IMR-90 (cell line): Measurements from ENCODE around the gene SH3RF3. TPM values are rescaled to one million over a fixed set of nuclear protein-coding genes. Genes with fewer than 3 reads are reported as not detected.
A peak's percentile ranks its signal among the peaks of the same experiment; 100 is the strongest.

Experiments used
- ATAC-seq: fragments of 200-7000 bp; cut with Tn5 transposase; 2 replicates; pipeline ENCODE4 v1.9.1; 2020; ENCODE audit warnings: low read depth, mild to moderate bottlenecking, moderate library complexity
- BruUV-seq: library from RNA; stranded (reverse); fragments of 400-500 nt; replicated peaks from 2 replicates; lab custom pipeline; 2021; lab: Mats Ljungman, UMichigan
- CTCF ChIA-PET: fragments of 300-600 bp; formaldehyde crosslinking; extraction: SDS; loops from one replicate; lab custom pipeline; 2021; ENCODE audit warnings: antibody characterized with exemption; lab: Yijun Ruan, JAX
- POLR2A ChIA-PET: fragments of 300-600 bp; sonication (Branson Sonifier 250); formaldehyde crosslinking; loops from one replicate; lab custom pipeline; 2022; ENCODE audit warnings: antibody characterized with exemption; ENCODE audit not compliant: unreplicated experiment; lab: Charles Lee
- DNase-seq: peaks from one replicate; pipeline ENCODE4 v3.0.0; 2013
- H2AFZ ChIP-seq: replicated peaks from 2 replicates; pipeline ENCODE3; 2013; ENCODE audit warnings: low read length, mild to moderate bottlenecking; ENCODE audit not compliant: poor library complexity
- H2AK5ac ChIP-seq: 2 replicates; pipeline ENCODE4 v1.6.1; 2013; ENCODE audit warnings: low read depth, low read length, inconsistent platforms
- H2AK9ac ChIP-seq: replicated peaks from 2 replicates; pipeline ENCODE3; 2013; ENCODE audit warnings: mild to moderate bottlenecking, low read depth, low read length, moderate library complexity; ENCODE audit not compliant: poor library complexity
- H2BK120ac ChIP-seq: 2 replicates; pipeline ENCODE4 v1.6.1; 2013; ENCODE audit warnings: low read depth, low read length, inconsistent platforms
- H2BK15ac ChIP-seq: 3 replicates; pipeline ENCODE4 v1.6.1; 2013; ENCODE audit warnings: low read depth, low read length, inconsistent platforms
- H2BK20ac ChIP-seq: 2 replicates; pipeline ENCODE4 v1.6.1; 2013; ENCODE audit warnings: low read depth, mild to moderate bottlenecking, inconsistent platforms, low read length, moderate library complexity
- H2BK5ac ChIP-seq: 2 replicates; pipeline ENCODE4 v1.6.1; 2013; ENCODE audit warnings: mild to moderate bottlenecking, low read depth, low read length, inconsistent platforms; ENCODE audit not compliant: poor library complexity, severe bottlenecking
- H3K14ac ChIP-seq: replicated peaks from 2 replicates; pipeline ENCODE4 v1.6.1; 2013; ENCODE audit warnings: low read depth, low read length, inconsistent platforms
- H3K18ac ChIP-seq: 2 replicates; pipeline ENCODE4 v1.6.1; 2013; ENCODE audit warnings: low read depth, low read length, control low read depth
- H3K23ac ChIP-seq: 2 replicates; pipeline ENCODE4 v1.6.1; 2013; ENCODE audit warnings: low read depth, low read length, inconsistent platforms
- H3K27ac ChIP-seq: 2 replicates; pipeline ENCODE4 v1.5.1; 2013; ENCODE audit warnings: mild to moderate bottlenecking, control low read depth, low read length; ENCODE audit not compliant: insufficient read depth
- H3K27me3 ChIP-seq: 2 replicates; pipeline ENCODE4 v1.6.1; 2013; ENCODE audit warnings: low read length; ENCODE audit not compliant: control insufficient read depth, insufficient read depth
- H3K36me3 ChIP-seq: 2 replicates; pipeline ENCODE4 v1.6.1; 2013; ENCODE audit warnings: low read length, mixed read lengths; ENCODE audit not compliant: control insufficient read depth, insufficient read depth
- H3K4ac ChIP-seq: 2 replicates; pipeline ENCODE4 v1.6.1; 2013; ENCODE audit warnings: low read depth, low read length, inconsistent platforms
- H3K4me1 ChIP-seq: 2 replicates; pipeline ENCODE4 v1.6.1; 2013; ENCODE audit warnings: low read length, mixed read lengths; ENCODE audit not compliant: control insufficient read depth, insufficient read depth
- H3K4me2 ChIP-seq: 2 replicates; pipeline ENCODE4 v1.6.1; 2013; ENCODE audit warnings: low read depth, mild to moderate bottlenecking, control low read depth, low read length, moderate library complexity
- H3K4me3 ChIP-seq: 2 replicates; pipeline ENCODE4 v1.5.1; 2013; ENCODE audit warnings: low read depth, mild to moderate bottlenecking, control low read depth, low read length, moderate library complexity; ENCODE audit not compliant: insufficient read depth
- H3K56ac ChIP-seq: 2 replicates; pipeline ENCODE4 v1.6.1; 2013; ENCODE audit warnings: low read length, inconsistent platforms; ENCODE audit not compliant: insufficient read depth; ENCODE audit errors: extremely low read depth
- H3K79me1 ChIP-seq, 2 experiments: 2 replicates each; pipeline ENCODE4 v1.6.1; 2013; ENCODE audit warnings: low read length in 2 of 2, inconsistent platforms in 1 of 2, low read depth in 1 of 2
- H3K9ac ChIP-seq: 2 replicates; pipeline ENCODE4 v1.6.1; 2013; ENCODE audit warnings: low read depth, low read length, control low read depth
- H3K9me1 ChIP-seq: 2 replicates; pipeline ENCODE4 v1.6.1; 2013; ENCODE audit warnings: low read length, inconsistent platforms; ENCODE audit not compliant: insufficient read depth
- H3K9me3 ChIP-seq: 2 replicates; pipeline ENCODE4 v1.6.1; 2013; ENCODE audit warnings: low read length; ENCODE audit not compliant: control insufficient read depth, insufficient read depth
- H4K20me1 ChIP-seq: 2 replicates; pipeline ENCODE4 v1.6.1; 2013; ENCODE audit warnings: low read length, inconsistent platforms; ENCODE audit not compliant: insufficient read depth
- H4K5ac ChIP-seq: 2 replicates; pipeline ENCODE4 v1.6.1; 2013; ENCODE audit warnings: mild to moderate bottlenecking, low read depth, low read length, control low read depth
- H4K8ac ChIP-seq, 2 experiments: 2 replicates each; pipeline ENCODE4 v1.6.1; 2013; ENCODE audit warnings: low read depth in 2 of 2, low read length in 2 of 2, control low read depth in 1 of 2, inconsistent platforms in 1 of 2
- H4K91ac ChIP-seq: 2 replicates; pipeline ENCODE4 v1.6.1; 2013; ENCODE audit warnings: low read depth, low read length, inconsistent platforms; ENCODE audit not compliant: insufficient read depth
- RAD21 ChIP-seq: IDR thresholded peaks from 2 replicates; pipeline ENCODE4 v1.6.1; 2012; ENCODE audit warnings: low read length, improper control_type of control experiment
- RCOR1 ChIP-seq: IDR thresholded peaks from 2 replicates; pipeline ENCODE4 v1.6.1; 2012; ENCODE audit warnings: mild to moderate bottlenecking, low read length, improper control_type of control experiment; ENCODE audit not compliant: insufficient replicate concordance
- SMC3 ChIP-seq: fragments of 150-350 bp; IDR thresholded peaks from 2 replicates; pipeline ENCODE4 v1.6.1; 2016; ENCODE audit warnings: low read depth, mild to moderate bottlenecking, antibody characterized with exemption, low read length, moderate library complexity
- WGBS, 2 experiments: methylation state at CpG; one replicate each; pipeline versions ENCODE4 v1.1.5 to v1.1.7; 2013; ENCODE audit warnings: missing lambda C conversion rate in 2 of 2; ENCODE audit not compliant: insufficient read length in 1 of 2; ENCODE audit errors: extremely low coverage in 2 of 2; 5-methylcytosine and 5-hydroxymethylcytosine counted together
- dilution Hi-C: fragments of 300-500 bp; cut with HindIII; formaldehyde crosslinking; loops from one replicate; pipeline ENCODE4 v1.14.3; 2018; ENCODE audit warnings: low sequenced_read_pairs; ENCODE audit not compliant: unreplicated experiment
- in situ Hi-C: fragments of 300-500 bp; cut with MboI; formaldehyde crosslinking; loops from 3 replicates; pipeline ENCODE4 v1.14.3; 2019; ENCODE audit warnings: low sequenced_read_pairs, inconsistent platforms, mixed read lengths
- intact Hi-C: fragments of 100-400 bp; cut with micrococcal nuclease; formaldehyde crosslinking; loops from 2 replicates; pipeline ENCODE4 v1.10.0; 2022
- polyA plus RNA-seq, 3 experiments: library from polyadenylated mRNA; depleted of rRNA; stranded (reverse); fragments of >200 nt; gene quantifications; 2 replicates each; pipeline ENCODE4 v1.2.3, GENCODE V29; 2012; ENCODE audit warnings: low replicate concordance in 1 of 3
- total RNA-seq: library from RNA; depleted of rRNA; stranded (reverse); fragments of >200 nt; gene quantifications from 2 replicates; pipeline ENCODE4 v1.2.3, GENCODE V29; 2012
- TF ChIP-seq, protein P1 (sequence below): conservative IDR thresholded peaks from 2 replicates; pipeline ENCODE4 v1.5.1; 2012; ENCODE audit warnings: mild to moderate bottlenecking, low read depth, low read length, improper control_type of control experiment

SH3RF3 gene
- total and polyA plus RNA-seq, 2 of the 4 experiments (the other 2 are of a cell fraction), result 3.4 to 5.3 TPM

DNA sequence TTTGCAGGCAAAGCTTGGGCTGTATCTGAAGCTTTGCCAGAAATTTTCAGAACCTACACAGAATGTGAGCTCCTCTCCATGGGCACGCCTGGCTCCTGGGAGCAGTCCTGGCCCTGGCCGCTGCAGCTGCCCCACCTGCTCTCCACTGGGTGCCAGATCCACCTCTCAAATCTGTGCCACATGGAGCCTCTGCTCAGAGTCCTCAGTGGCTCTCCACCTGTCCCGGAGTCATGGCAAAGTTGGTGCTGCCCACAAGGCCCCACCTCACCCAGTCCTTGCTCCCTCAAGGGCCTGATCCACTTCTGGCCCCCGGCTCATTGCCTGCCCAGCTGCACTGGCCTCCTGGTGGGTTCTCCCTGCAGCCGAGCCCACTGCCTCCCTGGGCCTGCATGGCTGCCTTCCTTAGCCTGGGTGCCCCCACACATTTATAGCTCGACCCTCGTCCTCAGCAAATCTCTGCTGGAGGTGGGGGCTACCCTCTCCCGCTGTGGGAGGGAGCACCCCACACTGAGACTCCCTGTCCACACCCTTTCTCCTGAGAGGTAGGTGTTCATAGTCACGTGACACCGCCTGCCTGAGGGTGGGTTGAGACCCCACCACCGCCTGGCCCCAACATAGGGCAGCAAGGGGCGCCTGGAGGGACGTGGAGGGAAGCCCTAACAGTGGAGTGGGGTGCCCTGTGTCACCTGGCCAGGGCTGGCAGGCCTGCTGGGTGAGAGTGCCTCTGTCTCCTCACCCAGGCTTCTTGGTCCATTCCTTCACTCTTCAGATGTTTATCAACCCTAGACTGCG lies 224.1 kb downstream of the SH3RF3 start:
- Histone ChIP-seq H3K79me1 (peaks cover 36 to 90% of the 10 kb centered on the region in 2 experiments), H3K9ac (no peak overlapping the region), H2AK5ac (no peak overlapping the region), H3K36me3 (peaks cover 7% of the 10 kb centered on the region; the same call in 1 of the 2 replicates), H2BK120ac (no peak overlapping the region), H4K5ac (no peak overlapping the region), H3K18ac (no peak overlapping the region), H3K4me2 (no peak overlapping the region), H2BK15ac (no peak overlapping the region), H3K4me3 (no peak overlapping the region), H3K56ac (no peak overlapping the region), H2AK9ac (peak overlapping the region; percentile 39), H3K14ac (no peak overlapping the region), H3K9me3 (no peaks in the 10 kb centered on the region), H3K4me1 (peaks cover 25% of the 10 kb centered on the region), H2BK20ac (no peak overlapping the region), H4K91ac (no peak overlapping the region), H3K27me3 (no peaks in the 10 kb centered on the region), H3K9me1 (peaks cover 15% of the 10 kb centered on the region), H3K27ac (no peak overlapping the region), H2BK5ac (no peak overlapping the region), H2AFZ (no peak overlapping the region), H3K23ac (no peak overlapping the region), H4K20me1 (peaks cover 46% of the 10 kb centered on the region), H3K4ac (no peak overlapping the region), H4K8ac (no peak overlapping the region)
- WGBS, 2 experiments, result 100% methylated on average over 3 of the region's 14 CpGs; no CpG with 5 or more reads in 1 of the 2 experiments
- ChIA-PET CTCF (no interaction called here), POLR2A (no interaction called here)
- no peak for ATAC-seq
- dilution Hi-C loops (no loop called here), intact Hi-C loops (no loop called here), in situ Hi-C loops (no loop called here)
- no peak for TF ChIP-seq RCOR1
- TF ChIP-seq, protein P1, sequence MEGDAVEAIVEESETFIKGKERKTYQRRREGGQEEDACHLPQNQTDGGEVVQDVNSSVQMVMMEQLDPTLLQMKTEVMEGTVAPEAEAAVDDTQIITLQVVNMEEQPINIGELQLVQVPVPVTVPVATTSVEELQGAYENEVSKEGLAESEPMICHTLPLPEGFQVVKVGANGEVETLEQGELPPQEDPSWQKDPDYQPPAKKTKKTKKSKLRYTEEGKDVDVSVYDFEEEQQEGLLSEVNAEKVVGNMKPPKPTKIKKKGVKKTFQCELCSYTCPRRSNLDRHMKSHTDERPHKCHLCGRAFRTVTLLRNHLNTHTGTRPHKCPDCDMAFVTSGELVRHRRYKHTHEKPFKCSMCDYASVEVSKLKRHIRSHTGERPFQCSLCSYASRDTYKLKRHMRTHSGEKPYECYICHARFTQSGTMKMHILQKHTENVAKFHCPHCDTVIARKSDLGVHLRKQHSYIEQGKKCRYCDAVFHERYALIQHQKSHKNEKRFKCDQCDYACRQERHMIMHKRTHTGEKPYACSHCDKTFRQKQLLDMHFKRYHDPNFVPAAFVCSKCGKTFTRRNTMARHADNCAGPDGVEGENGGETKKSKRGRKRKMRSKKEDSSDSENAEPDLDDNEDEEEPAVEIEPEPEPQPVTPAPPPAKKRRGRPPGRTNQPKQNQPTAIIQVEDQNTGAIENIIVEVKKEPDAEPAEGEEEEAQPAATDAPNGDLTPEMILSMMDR, result no peak
- TF ChIP-seq SMC3, result no peak
- no peak for TF ChIP-seq RAD21
- DNase-seq, result no peak
- BruUV-seq, result no TSS peak
